ENCODE results near the gene DUSP21.

GRCh38 chrX:44876767-44877166 lies 32.9 kb downstream of the DUSP21 start:
- TF ChIP-seq, protein P1, sequence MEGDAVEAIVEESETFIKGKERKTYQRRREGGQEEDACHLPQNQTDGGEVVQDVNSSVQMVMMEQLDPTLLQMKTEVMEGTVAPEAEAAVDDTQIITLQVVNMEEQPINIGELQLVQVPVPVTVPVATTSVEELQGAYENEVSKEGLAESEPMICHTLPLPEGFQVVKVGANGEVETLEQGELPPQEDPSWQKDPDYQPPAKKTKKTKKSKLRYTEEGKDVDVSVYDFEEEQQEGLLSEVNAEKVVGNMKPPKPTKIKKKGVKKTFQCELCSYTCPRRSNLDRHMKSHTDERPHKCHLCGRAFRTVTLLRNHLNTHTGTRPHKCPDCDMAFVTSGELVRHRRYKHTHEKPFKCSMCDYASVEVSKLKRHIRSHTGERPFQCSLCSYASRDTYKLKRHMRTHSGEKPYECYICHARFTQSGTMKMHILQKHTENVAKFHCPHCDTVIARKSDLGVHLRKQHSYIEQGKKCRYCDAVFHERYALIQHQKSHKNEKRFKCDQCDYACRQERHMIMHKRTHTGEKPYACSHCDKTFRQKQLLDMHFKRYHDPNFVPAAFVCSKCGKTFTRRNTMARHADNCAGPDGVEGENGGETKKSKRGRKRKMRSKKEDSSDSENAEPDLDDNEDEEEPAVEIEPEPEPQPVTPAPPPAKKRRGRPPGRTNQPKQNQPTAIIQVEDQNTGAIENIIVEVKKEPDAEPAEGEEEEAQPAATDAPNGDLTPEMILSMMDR (IDR thresholded peaks at IDR 0.05), result no peak
- no peak for TF ChIP-seq PBX3 (IDR thresholded peaks at IDR 0.05)
- no peak for TF ChIP-seq SMC3 (IDR thresholded peaks at IDR 0.05)
- no peak for TF ChIP-seq POLR2A (IDR thresholded peaks at IDR 0.05; ENCODE audit: low read length)
- no peak for TF ChIP-seq NR3C1 (IDR thresholded peaks at IDR 0.05)
- no peak for TF ChIP-seq REST (IDR thresholded peaks at IDR 0.05)
